Upper lobe of right lung (tissue), 1 donor: ENCODE measurements around the gene FHIT. TPM values are rescaled to one million over a fixed set of nuclear protein-coding genes. Genes with fewer than 3 reads are reported as not detected.

Source experiments
- ATAC-seq: fragments of 200-7000 bp; cut with Tn5 transposase; one replicate; pipeline ENCODE4 v1.9.1; 2020; ENCODE audit warnings: mild to moderate bottlenecking, moderate library complexity
- DNase-seq: peaks from one replicate; pipeline ENCODE4 v3.0.0-alpha.2; 2020
- H3K27ac ChIP-seq: fragments of 200-600 bp; one replicate; pipeline ENCODE4 v1.8.0; 2022
- H3K27me3 ChIP-seq: fragments of 200-600 bp; one replicate; pipeline ENCODE4 v1.8.0; 2022; ENCODE audit warnings: mild to moderate bottlenecking
- H3K36me3 ChIP-seq: fragments of 200-600 bp; one replicate; pipeline ENCODE4 v1.8.0; 2022
- H3K4me1 ChIP-seq: fragments of 200-600 bp; one replicate; pipeline ENCODE4 v1.8.0; 2022
- H3K4me3 ChIP-seq: fragments of 200-600 bp; one replicate; pipeline ENCODE4 v1.8.0; 2022; ENCODE audit warnings: mild to moderate bottlenecking
- H3K9me3 ChIP-seq: fragments of 200-600 bp; one replicate; pipeline ENCODE4 v1.8.0; 2022
- CTCF ChIP-seq: fragments of 200-600 bp; IDR thresholded peaks from one replicate; pipeline ENCODE4 v1.8.0; 2022; ENCODE audit warnings: antibody characterized with exemption
- intact Hi-C: fragments of 100-400 bp; cut with DNase I; formaldehyde crosslinking; loops from one replicate; pipeline ENCODE4 v1.11.0; 2022
- total RNA-seq: library from RNA; stranded (reverse); fragmentation: NEBNext Ultra II Directional; extraction: Animal tissue kit (Norgen Biotek cat#: 25700); gene quantifications from one replicate; pipeline ENCODE4 v1.2.1, GENCODE V29; 2021
- donor health status: DM: no; HTN: yes; CAD: no; lungs with severe emphysema.

Gene FHIT
- total RNA-seq, 1 donor from 2014 or later: 9.6 TPM

DNA sequence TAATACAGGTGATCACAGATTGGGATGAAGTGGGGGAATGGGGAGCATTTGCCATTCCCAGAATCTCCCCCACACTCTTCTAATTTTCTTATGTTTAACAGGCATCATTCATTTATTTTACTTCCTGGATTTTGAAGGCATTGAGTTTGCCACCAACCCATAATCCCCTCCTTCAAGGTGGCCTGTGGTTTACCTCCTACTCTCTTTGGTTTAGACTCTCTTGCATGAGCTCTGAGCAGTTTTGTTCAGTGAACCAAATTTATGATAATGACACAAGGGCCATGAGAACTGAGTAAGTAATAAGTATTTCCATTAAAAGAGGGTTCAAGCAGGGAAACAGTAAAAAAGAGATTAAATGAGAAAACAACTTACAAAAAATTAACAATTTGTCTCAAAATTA lies 1498.3 kb downstream of the FHIT start:
- TF ChIP-seq CTCF: no peak
- no peak overlapping the region for H3K27ac ChIP-seq
- H3K9me3 ChIP-seq: no peaks in the 10 kb centered on the region
- intact Hi-C loops: no loop called here
- no peaks in the 10 kb centered on the region for H3K27me3 ChIP-seq
- ATAC-seq: no peak
- no peak overlapping the region for H3K4me3 ChIP-seq
- H3K4me1 ChIP-seq: no peaks in the 10 kb centered on the region
- DNase-seq: no peak
- no peaks in the 10 kb centered on the region for H3K36me3 ChIP-seq

- no peaks in the 10 kb centered on the region for H3K4me1 ChIP-seq
- no peak overlapping the region for H3K4me3 ChIP-seq
- TF ChIP-seq CTCF: no peak
- no peaks in the 10 kb centered on the region for H3K9me3 ChIP-seq
- no peaks in the 10 kb centered on the region for H3K27me3 ChIP-seq
- DNase-seq (no peak), ATAC-seq (no peak)
- no peaks in the 10 kb centered on the region for H3K36me3 ChIP-seq
- intact Hi-C loops: no loop called here
- H3K27ac ChIP-seq: no peak overlapping the region
These were observed 1499.6 kb downstream of the FHIT start for GRCh38 chr3:59751606-59752005.

- intact Hi-C loops: no loop called here
These were observed 1500.9 kb downstream of the FHIT start for GRCh38 chr3:59750391-59750790.

GRCh38 chr3:59749291-59749690 lies 1502.0 kb downstream of the FHIT start:
- H3K4me1 ChIP-seq: no peaks in the 10 kb centered on the region
- H3K27ac ChIP-seq: no peak overlapping the region
- intact Hi-C loops: no loop called here
- DNase-seq (no peak), ATAC-seq (no peak)
- TF ChIP-seq CTCF: no peak
- H3K4me3 ChIP-seq: no peak overlapping the region
- no peaks in the 10 kb centered on the region for H3K27me3 ChIP-seq
- H3K36me3 ChIP-seq: no peaks in the 10 kb centered on the region
- H3K9me3 ChIP-seq: no peaks in the 10 kb centered on the region

More at GRCh38 chr3:59750391-59750790, 1500.9 kb downstream of the FHIT start:
- H3K27ac ChIP-seq: no peak overlapping the region
- no peak for DNase-seq
- TF ChIP-seq CTCF: no peak
- no peaks in the 10 kb centered on the region for H3K4me1 ChIP-seq
- no peak overlapping the region for H3K4me3 ChIP-seq
- H3K36me3 ChIP-seq: no peaks in the 10 kb centered on the region
- ATAC-seq: no peak
- H3K27me3 ChIP-seq: no peaks in the 10 kb centered on the region
- no peaks in the 10 kb centered on the region for H3K9me3 ChIP-seq

DNA sequence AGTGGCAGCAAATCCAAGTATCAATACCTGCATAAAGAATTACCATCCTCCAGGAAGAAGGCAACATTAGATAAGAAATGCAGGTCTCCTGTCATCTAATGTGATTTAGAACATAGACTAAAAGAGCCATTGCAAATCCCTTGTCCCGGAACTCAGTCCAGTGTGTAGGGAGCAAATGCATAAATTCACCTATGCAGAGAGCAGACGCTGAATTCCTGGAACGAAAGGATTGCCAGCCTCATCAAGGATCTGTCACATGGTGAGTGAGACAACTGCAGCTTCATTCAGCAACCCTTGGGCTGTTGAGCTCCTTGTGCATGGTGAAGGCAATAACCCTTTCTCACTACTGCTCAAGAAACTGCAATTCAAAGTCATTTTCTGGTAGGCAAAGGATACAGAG lies 1504.7 kb downstream of the FHIT start:
- no peak overlapping the region for H3K4me3 ChIP-seq
- DNase-seq (no peak), ATAC-seq (no peak)
- no peak overlapping the region for H3K27ac ChIP-seq
- no peak for TF ChIP-seq CTCF
- no peaks in the 10 kb centered on the region for H3K9me3 ChIP-seq
- intact Hi-C loops: no loop called here
- no peaks in the 10 kb centered on the region for H3K4me1 ChIP-seq
- H3K36me3 ChIP-seq: no peaks in the 10 kb centered on the region
- H3K27me3 ChIP-seq: no peaks in the 10 kb centered on the region

DNA sequence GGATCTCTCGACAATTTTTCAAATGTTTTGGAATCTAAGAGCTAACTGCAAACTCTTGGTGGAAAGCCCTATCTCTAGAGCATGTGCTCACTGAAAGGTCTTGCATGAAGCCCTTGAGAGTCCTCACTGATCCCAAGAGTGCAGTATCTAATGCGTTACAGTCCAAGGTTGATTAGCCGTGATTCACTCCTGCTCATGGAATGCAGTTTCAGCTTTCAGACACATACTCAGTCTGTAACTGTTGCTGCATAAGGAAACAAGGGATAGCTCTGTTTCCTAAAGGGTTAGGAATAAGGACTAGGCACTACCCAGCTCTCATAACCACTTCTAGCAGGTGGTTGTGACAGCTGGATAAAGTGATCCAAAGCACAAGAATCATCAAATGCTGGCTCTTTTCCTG lies 1514.0 kb downstream of the FHIT start:
- Histone ChIP-seq H3K4me1 (no peaks in the 10 kb centered on the region), H3K4me3 (no peak overlapping the region), H3K27ac (no peak overlapping the region), H3K27me3 (no peaks in the 10 kb centered on the region), H3K36me3 (no peaks in the 10 kb centered on the region), H3K9me3 (no peaks in the 10 kb centered on the region)
- TF ChIP-seq CTCF: no peak
- no peak for DNase-seq
- intact Hi-C loops: no loop called here
- ATAC-seq: peak; percentile 21
